Measurements from ENCODE around the gene ADM2. TPM values are rescaled to one million over a fixed set of nuclear protein-coding genes. Genes with fewer than 3 reads are reported as not detected.

The ADM2 gene
- total and polyA plus RNA-seq, 2 of the 13 experiments (the other 11 are each of a cell fraction or from before 2014, with no cell fraction given) = 1.2 to 3.0 TPM

GRCh38 chr22:50473855-50474671, 7.3 kb upstream of the ADM2 start:
- Histone ChIP-seq H3K4me1 (ENCODE audit: insufficient read depth, low read length) (peaks cover 59% of the 10 kb centered on the region), H3K27me3 (ENCODE audit: control insufficient read depth in 1 of 2, insufficient read depth in 2 of 2, low read length in 2 of 2) (no peaks in the 10 kb centered on the region), H3K79me2 (ENCODE audit: insufficient read depth, low read length) (peaks cover 48% of the 10 kb centered on the region), H3K36me3 (replicated peaks in 1 of 2; ENCODE audit: control insufficient read depth in 1 of 2, insufficient read depth in 2 of 2, low read length in 2 of 2) (no peaks in the 10 kb centered on the region), H3K27ac (ENCODE audit: extremely low read length, insufficient read depth, low read length) (peak overlapping the region; percentile 38), H3K9me3 (ENCODE audit: low read length) (no peaks in the 10 kb centered on the region), H3K4me3 (replicated peaks in 1 of 3; ENCODE audit: insufficient read depth in 1 of 3, low read depth in 2 of 3, low read length in 3 of 3) (peak overlapping the region; percentile 80 to 87 (median 81)), H3K4me2 (ENCODE audit: low read depth, low read length) (peak overlapping the region; percentile 96), H3K9ac (ENCODE audit: insufficient read depth, low read depth, low read length) (peak overlapping the region; percentile 81), H4K20me1 (ENCODE audit: insufficient read depth, low read length) (peaks cover 35% of the 10 kb centered on the region), H2AFZ (ENCODE audit: low read length) (no peak overlapping the region)
- intact Hi-C loops (cut with micrococcal nuclease; ENCODE audit: unreplicated experiment) (no loop called here), in situ Hi-C loops (cut with HindIII; ENCODE audit: extremely low pct_ligation_motif_present, low pct_unique_long_range_greater_than_20kb) (no loop called here)
- CTCF ChIA-PET (ENCODE audit: low intra/inter-chr PET ratio, low total read pairs) = interaction anchor here (1.1 to 1.7 kb wide), 2 partner anchors 24 to 26 kb away, joined by 3 to 6 read pairs; no protein-coding TSS in a partner anchor
- DNase-seq (ENCODE audit: low spot score) (no peak), ATAC-seq (peak; percentile 50), FAIRE-seq (no peak)
- TSS peak; percentile 54 for BruUV-seq (replicated peaks)
- WGBS (ENCODE audit: low lambda C conversion rate) = 17% methylated on average over 14 of the region's 62 CpGs
- POLR2A ChIA-PET = interaction anchor here (1.3 kb wide), 2 partner anchors 10 to 52 kb away, joined by 3 to 4 read pairs; partner anchors contain the start of gene SCO2
- TF ChIP-seq, protein P1, sequence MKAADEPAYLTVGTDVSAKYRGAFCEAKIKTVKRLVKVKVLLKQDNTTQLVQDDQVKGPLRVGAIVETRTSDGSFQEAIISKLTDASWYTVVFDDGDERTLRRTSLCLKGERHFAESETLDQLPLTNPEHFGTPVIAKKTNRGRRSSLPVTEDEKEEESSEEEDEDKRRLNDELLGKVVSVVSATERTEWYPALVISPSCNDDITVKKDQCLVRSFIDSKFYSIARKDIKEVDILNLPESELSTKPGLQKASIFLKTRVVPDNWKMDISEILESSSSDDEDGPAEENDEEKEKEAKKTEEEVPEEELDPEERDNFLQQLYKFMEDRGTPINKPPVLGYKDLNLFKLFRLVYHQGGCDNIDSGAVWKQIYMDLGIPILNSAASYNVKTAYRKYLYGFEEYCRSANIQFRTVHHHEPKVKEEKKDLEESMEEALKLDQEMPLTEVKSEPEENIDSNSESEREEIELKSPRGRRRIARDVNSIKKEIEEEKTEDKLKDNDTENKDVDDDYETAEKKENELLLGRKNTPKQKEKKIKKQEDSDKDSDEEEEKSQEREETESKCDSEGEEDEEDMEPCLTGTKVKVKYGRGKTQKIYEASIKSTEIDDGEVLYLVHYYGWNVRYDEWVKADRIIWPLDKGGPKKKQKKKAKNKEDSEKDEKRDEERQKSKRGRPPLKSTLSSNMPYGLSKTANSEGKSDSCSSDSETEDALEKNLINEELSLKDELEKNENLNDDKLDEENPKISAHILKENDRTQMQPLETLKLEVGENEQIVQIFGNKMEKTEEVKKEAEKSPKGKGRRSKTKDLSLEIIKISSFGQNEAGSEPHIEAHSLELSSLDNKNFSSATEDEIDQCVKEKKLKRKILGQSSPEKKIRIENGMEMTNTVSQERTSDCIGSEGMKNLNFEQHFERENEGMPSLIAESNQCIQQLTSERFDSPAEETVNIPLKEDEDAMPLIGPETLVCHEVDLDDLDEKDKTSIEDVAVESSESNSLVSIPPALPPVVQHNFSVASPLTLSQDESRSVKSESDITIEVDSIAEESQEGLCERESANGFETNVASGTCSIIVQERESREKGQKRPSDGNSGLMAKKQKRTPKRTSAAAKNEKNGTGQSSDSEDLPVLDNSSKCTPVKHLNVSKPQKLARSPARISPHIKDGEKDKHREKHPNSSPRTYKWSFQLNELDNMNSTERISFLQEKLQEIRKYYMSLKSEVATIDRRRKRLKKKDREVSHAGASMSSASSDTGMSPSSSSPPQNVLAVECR (CRISPR knock-in tag; IDR thresholded peaks at IDR 0.05; ENCODE audit: borderline replicate concordance) = 0 out of 2 replicates have a peak, but pooled peaks have one; percentile 43
- no peak for TF ChIP-seq TCF12 (IDR thresholded peaks at IDR 0.05)
- 0 out of 2 replicates have a peak, but pooled peaks have one; percentile 42 for TF ChIP-seq TCF12 (CRISPR knock-in tag; IDR thresholded peaks at IDR 0.05)
- peak; percentile 70; the same call in 1 of the 2 replicates for TF ChIP-seq ZNF333 (CRISPR knock-in tag; IDR thresholded peaks at IDR 0.05; ENCODE audit: borderline replicate concordance)
- peak; percentile 66 for TF ChIP-seq ZFY (CRISPR knock-in tag; IDR thresholded peaks at IDR 0.05)
- no peak for TF ChIP-seq ZFAT (CRISPR knock-in tag; conservative IDR thresholded peaks at IDR 0.05)
- TF ChIP-seq, protein P2, sequence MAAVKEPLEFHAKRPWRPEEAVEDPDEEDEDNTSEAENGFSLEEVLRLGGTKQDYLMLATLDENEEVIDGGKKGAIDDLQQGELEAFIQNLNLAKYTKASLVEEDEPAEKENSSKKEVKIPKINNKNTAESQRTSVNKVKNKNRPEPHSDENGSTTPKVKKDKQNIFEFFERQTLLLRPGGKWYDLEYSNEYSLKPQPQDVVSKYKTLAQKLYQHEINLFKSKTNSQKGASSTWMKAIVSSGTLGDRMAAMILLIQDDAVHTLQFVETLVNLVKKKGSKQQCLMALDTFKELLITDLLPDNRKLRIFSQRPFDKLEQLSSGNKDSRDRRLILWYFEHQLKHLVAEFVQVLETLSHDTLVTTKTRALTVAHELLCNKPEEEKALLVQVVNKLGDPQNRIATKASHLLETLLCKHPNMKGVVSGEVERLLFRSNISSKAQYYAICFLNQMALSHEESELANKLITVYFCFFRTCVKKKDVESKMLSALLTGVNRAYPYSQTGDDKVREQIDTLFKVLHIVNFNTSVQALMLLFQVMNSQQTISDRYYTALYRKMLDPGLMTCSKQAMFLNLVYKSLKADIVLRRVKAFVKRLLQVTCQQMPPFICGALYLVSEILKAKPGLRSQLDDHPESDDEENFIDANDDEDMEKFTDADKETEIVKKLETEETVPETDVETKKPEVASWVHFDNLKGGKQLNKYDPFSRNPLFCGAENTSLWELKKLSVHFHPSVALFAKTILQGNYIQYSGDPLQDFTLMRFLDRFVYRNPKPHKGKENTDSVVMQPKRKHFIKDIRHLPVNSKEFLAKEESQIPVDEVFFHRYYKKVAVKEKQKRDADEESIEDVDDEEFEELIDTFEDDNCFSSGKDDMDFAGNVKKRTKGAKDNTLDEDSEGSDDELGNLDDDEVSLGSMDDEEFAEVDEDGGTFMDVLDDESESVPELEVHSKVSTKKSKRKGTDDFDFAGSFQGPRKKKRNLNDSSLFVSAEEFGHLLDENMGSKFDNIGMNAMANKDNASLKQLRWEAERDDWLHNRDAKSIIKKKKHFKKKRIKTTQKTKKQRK (IDR thresholded peaks at IDR 0.05; ENCODE audit: low read length) = no peak
- TF ChIP-seq ATF7-NPFF (CRISPR knock-in tag; IDR thresholded peaks at IDR 0.05; ENCODE audit: low read depth) = no peak
- no peak for TF ChIP-seq ASH2L (IDR thresholded peaks at IDR 0.05; ENCODE audit: insufficient read length, low read depth, low read length)
- 0 out of 2 replicates have a peak, but pooled peaks have one; percentile 21 for TF ChIP-seq ZNF598 (CRISPR knock-in tag; IDR thresholded peaks at IDR 0.05; ENCODE audit: borderline replicate concordance)
- peak; percentile 77 for TF ChIP-seq ZFP36 (IDR thresholded peaks at IDR 0.05; ENCODE audit: borderline replicate concordance, low read depth, low read length, partially characterized antibody)
- TF ChIP-seq MYNN (CRISPR knock-in tag; IDR thresholded peaks at IDR 0.05; ENCODE audit: low read depth) = no peak
- no peak for TF ChIP-seq ZNF232 (CRISPR knock-in tag; IDR thresholded peaks at IDR 0.05; ENCODE audit: borderline replicate concordance)
- TF ChIP-seq ZNF777 (CRISPR knock-in tag; IDR thresholded peaks at IDR 0.05) = 0 out of 2 replicates have a peak, but pooled peaks have one; percentile 8

Measured in HepG2 (cell line).